GM13977 (cell line): ENCODE measurements around the gene TXNL1.

Experiments
- DNase-seq: peaks from one replicate; pipeline ENCODE4 v3.0.0; 2012; ENCODE audit warnings: low spot score
- in situ Hi-C: fragments of 300-500 bp; cut with MboI; formaldehyde crosslinking; loops from one replicate; pipeline ENCODE4 v1.12.0; 2022; ENCODE audit warnings: low sequenced_read_pairs, low pct_unique_long_range_greater_than_20kb, mixed read lengths, inconsistent platforms; ENCODE audit not compliant: unreplicated experiment
- TF ChIP-seq, protein P1 (sequence below): IDR thresholded peaks from 2 replicates; pipeline ENCODE4 v1.5.1; 2012; ENCODE audit warnings: mild to moderate bottlenecking, control low read depth; ENCODE audit not compliant: insufficient read depth; ENCODE audit errors: extremely low read depth, missing control alignments

TXNL1 gene

DNA sequence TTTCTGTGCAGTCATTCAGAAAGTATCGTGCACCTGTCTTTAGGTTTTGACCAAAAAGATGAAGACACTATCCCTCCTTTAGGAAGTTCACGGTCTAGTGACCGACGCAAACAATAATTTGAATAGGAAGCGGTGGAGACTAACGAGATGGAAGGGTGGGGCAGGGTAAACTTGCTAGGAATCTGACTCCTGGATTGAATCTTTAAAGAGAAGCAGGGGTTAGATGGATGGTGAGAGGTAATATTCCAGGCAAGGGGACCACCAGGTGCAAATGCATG is 651 bp upstream of the TXNL1 start:
- DNase-seq, result no peak
- in situ Hi-C loops, result no loop called here
- TF ChIP-seq, protein P1, sequence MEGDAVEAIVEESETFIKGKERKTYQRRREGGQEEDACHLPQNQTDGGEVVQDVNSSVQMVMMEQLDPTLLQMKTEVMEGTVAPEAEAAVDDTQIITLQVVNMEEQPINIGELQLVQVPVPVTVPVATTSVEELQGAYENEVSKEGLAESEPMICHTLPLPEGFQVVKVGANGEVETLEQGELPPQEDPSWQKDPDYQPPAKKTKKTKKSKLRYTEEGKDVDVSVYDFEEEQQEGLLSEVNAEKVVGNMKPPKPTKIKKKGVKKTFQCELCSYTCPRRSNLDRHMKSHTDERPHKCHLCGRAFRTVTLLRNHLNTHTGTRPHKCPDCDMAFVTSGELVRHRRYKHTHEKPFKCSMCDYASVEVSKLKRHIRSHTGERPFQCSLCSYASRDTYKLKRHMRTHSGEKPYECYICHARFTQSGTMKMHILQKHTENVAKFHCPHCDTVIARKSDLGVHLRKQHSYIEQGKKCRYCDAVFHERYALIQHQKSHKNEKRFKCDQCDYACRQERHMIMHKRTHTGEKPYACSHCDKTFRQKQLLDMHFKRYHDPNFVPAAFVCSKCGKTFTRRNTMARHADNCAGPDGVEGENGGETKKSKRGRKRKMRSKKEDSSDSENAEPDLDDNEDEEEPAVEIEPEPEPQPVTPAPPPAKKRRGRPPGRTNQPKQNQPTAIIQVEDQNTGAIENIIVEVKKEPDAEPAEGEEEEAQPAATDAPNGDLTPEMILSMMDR, result no peak

DNA sequence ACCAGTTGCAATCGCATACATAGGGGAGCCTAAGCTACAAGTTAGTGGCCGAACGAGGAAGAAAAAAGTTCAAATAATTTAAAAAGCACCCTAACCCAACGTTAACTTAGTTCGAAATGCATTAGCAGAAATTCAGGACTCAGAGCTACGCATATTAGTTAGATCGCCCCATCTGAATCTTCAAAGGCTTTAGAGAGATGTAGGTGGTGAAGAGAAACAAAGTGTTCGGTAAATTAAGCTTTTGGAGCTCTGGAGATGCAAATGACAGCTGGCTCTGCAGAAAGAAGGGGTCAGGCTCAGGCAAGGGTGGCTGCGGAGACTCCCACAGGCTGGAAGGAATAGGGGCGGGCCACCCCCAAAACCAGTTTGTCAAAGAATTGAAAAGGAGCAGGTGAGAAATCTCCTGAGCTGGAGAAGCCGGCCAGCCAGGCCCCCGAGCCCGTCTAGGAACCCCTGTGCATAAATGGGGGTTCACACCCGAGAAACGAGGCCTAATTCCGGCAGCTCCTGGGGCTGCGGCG is 621 bp downstream of the TXNL1 start:
- TF ChIP-seq, protein P1, result no peak
- DNase-seq, result no peak
- in situ Hi-C loops, result no loop called here

DNA sequence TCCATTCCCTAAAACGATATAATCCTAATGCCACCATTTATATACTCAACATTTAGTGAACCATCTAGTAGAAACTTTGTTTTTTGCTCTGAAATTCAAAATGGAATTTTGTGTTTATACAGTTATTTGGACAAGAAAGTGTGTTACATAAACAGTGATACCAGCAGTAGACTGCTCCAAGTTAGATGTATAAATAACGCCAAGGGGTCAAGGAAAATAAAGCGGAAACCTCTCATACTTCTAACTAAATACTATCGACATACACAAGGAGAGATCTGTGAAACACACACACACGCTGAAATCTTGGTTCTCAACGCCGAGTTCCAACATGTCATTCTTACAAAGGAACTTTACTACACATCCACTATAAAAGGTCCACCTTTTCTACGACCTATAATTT is 1.2 kb downstream of the TXNL1 start:
- in situ Hi-C loops, result no loop called here
- DNase-seq, result no peak
- TF ChIP-seq, protein P1, result no peak

DNA sequence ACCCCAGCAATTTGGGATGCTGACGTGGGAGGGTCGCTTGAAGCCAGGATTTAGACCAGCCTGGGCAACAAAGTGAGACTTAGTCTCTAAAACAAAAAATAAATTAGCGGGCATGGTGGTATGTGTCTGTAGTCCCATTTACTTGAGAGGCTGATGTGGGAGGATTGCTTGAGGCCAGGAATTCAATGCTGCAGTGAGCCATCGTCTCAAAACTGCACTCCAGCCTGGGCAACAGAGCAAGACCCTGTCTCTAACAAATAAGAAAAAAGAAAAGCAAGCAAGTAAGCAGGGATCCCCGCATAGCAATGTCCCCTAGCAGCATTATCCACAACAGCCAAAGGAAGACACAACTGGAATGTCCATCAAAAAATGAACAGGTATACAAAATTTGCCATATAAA is 3.4 kb downstream of the TXNL1 start:
- in situ Hi-C loops, result no loop called here
- DNase-seq, result no peak
- TF ChIP-seq, protein P1, result no peak

DNA sequence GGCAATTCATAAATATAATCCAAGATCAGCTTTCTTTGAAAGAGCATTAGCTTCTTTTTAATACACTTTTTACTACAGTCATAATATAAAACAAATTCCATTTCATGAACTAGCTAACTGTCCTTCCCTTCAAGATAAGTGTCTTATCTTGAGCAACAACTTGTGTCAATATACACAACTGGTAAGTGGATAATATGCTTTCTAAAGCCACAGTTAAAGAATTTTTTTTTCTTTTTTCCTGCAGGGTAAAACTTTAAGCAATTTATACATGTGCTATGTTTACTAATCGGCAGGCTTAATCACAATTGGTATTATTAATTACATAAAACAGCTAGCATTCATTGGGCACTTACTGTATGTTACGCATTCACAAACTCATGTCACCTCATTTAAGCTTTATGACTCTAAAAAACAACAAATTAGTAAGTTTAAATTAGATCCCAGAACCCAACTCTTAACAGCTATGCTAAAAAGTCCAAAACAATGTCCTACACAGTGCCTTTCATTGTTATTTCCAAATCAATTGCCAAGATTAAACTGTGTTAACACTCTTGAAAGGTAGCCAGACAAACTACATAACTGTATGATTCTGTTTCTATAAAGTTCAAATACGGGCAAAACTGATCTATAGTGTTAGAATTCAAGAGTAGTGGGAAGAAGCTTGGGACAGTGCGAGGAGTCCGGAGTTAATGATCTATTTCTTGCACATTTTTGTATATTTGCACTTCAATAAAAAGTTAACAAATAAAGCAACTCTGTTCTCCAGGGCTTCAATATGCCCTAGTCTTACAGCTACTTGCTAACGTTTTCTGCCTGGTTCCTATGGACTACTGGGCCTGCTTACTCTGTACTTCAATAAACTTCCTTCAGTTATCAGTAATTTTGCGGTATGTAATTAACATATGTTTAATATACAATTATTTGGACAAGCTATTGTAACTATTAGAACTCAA is 6.0 kb downstream of the TXNL1 start:
- TF ChIP-seq, protein P1, result no peak
- in situ Hi-C loops, result no loop called here
- no peak for DNase-seq

DNA sequence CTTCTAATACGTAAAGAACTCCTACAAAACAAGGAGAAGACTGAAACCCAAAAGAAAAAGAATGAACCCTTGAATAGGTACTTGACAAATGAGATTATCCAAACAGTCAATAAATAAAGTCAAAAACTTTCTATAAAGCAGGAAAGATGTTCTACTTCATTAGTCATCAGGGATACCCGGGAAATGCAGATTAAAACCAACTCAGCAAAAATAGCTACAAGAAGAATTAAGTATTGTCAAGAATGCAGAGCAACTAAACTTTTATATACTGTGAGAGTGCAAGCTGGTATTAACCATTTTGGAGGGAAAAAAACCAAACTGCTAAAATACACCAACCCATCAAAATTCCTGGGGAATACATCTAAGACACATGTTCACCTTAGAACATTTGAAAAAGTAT is 10.4 kb downstream of the TXNL1 start:
- DNase-seq, result no peak
- in situ Hi-C loops, result no loop called here
- TF ChIP-seq, protein P1, result no peak
